Trophoblast cell (in vitro differentiated cells and primary cell): ENCODE data around the gene ZFY.
A peak's percentile ranks its signal among the peaks of the same experiment; 100 is the strongest.

Experiments
- DNase-seq, 2 donors: peaks; one replicate each; pipeline ENCODE4 v3.0.0-alpha.2; 2016
- H2AFZ ChIP-seq: 2 replicates; pipeline ENCODE4 v1.6.1; 2013; ENCODE audit warnings: low read length, moderate library complexity, mild to moderate bottlenecking; ENCODE audit not compliant: insufficient read depth, poor library complexity
- H2AK5ac ChIP-seq: 2 replicates; pipeline ENCODE4 v1.6.1; 2013; ENCODE audit warnings: mild to moderate bottlenecking, low read length
- H2BK120ac ChIP-seq: 2 replicates; pipeline ENCODE4 v1.6.1; 2013; ENCODE audit warnings: low read length, mild to moderate bottlenecking, moderate library complexity; ENCODE audit not compliant: insufficient read depth, poor library complexity
- H2BK12ac ChIP-seq: 2 replicates; pipeline ENCODE4 v1.6.1; 2013; ENCODE audit warnings: mild to moderate bottlenecking, low read length, moderate library complexity
- H2BK5ac ChIP-seq: 2 replicates; pipeline ENCODE4 v1.6.1; 2013; ENCODE audit warnings: low read length, low read depth, moderate library complexity, mild to moderate bottlenecking; ENCODE audit not compliant: poor library complexity
- H3K14ac ChIP-seq: 2 replicates; pipeline ENCODE4 v1.6.1; 2013; ENCODE audit warnings: mild to moderate bottlenecking, low read length
- H3K18ac ChIP-seq: 2 replicates; pipeline ENCODE4 v1.6.1; 2013; ENCODE audit warnings: mild to moderate bottlenecking, low read length
- H3K23ac ChIP-seq: 2 replicates; pipeline ENCODE4 v1.6.1; 2013; ENCODE audit warnings: low read length
- H3K27ac ChIP-seq: 2 replicates; pipeline ENCODE4 v1.5.1; 2013; ENCODE audit warnings: low read depth, mild to moderate bottlenecking, inconsistent platforms, low read length, moderate library complexity
- H3K27me3 ChIP-seq: 2 replicates; pipeline ENCODE4 v1.6.1; 2013; ENCODE audit warnings: inconsistent platforms, mild to moderate bottlenecking, low read length, moderate library complexity; ENCODE audit not compliant: insufficient read depth
- H3K36me3 ChIP-seq, 2 experiments: 1 replicate in 1 of 2; 2 replicates in 1 of 2; pipeline ENCODE4 v1.6.1; 2013; ENCODE audit warnings: low read length in 2 of 2, mild to moderate bottlenecking in 2 of 2, moderate library complexity in 1 of 2; ENCODE audit not compliant: insufficient read depth in 2 of 2, control insufficient read depth in 1 of 2
- H3K4ac ChIP-seq: 2 replicates; pipeline ENCODE4 v1.6.1; 2013; ENCODE audit warnings: low read depth, mild to moderate bottlenecking, low read length, moderate library complexity
- H3K4me1 ChIP-seq, 2 experiments: 1 replicate in 1 of 2; 2 replicates in 1 of 2; pipeline ENCODE4 v1.6.1; 2013; ENCODE audit warnings: low read length in 2 of 2, mild to moderate bottlenecking in 2 of 2, moderate library complexity in 1 of 2; ENCODE audit not compliant: insufficient read depth in 2 of 2, control insufficient read depth in 1 of 2
- H3K4me2 ChIP-seq: 2 replicates; pipeline ENCODE4 v1.6.1; 2013; ENCODE audit warnings: inconsistent platforms, mild to moderate bottlenecking, low read length, moderate library complexity
- H3K4me3 ChIP-seq: 2 replicates; pipeline ENCODE4 v1.5.1; 2013; ENCODE audit warnings: mild to moderate bottlenecking, low read depth, low read length, inconsistent platforms
- H3K79me1 ChIP-seq: one replicate; pipeline ENCODE4 v1.6.1; 2013; ENCODE audit warnings: low read length
- H3K79me2 ChIP-seq: 2 replicates; pipeline ENCODE4 v1.6.1; 2013; ENCODE audit warnings: low read length, mild to moderate bottlenecking; ENCODE audit not compliant: control insufficient read depth, insufficient read depth, poor library complexity
- H3K9ac ChIP-seq: 2 replicates; pipeline ENCODE4 v1.6.1; 2013; ENCODE audit warnings: mild to moderate bottlenecking, low read length
- H3K9me3 ChIP-seq: 2 replicates; pipeline ENCODE4 v1.6.1; 2013; ENCODE audit warnings: low read depth, mild to moderate bottlenecking, control low read depth, inconsistent platforms, low read length; ENCODE audit not compliant: insufficient read depth
- H4K12ac ChIP-seq: 2 replicates; pipeline ENCODE4 v1.6.1; 2013; ENCODE audit warnings: low read depth, mild to moderate bottlenecking, low read length, moderate library complexity
- H4K8ac ChIP-seq: 2 replicates; pipeline ENCODE4 v1.6.1; 2013; ENCODE audit warnings: low read depth, mild to moderate bottlenecking, low read length, moderate library complexity
- H4K91ac ChIP-seq: one replicate; pipeline ENCODE4 v1.6.1; 2013; ENCODE audit warnings: low read depth, mild to moderate bottlenecking, low read length, moderate library complexity
- WGBS: extraction: QIAGEN DNeasy Blood & Tissue Kit; methylation state at CpG from one replicate; pipeline ENCODE4 v1.1.7; 2013; ENCODE audit warnings: missing lambda C conversion rate; ENCODE audit not compliant: insufficient read length, insufficient coverage; ENCODE audit errors: extremely low coverage; 5-methylcytosine and 5-hydroxymethylcytosine counted together

ZFY gene

DNA sequence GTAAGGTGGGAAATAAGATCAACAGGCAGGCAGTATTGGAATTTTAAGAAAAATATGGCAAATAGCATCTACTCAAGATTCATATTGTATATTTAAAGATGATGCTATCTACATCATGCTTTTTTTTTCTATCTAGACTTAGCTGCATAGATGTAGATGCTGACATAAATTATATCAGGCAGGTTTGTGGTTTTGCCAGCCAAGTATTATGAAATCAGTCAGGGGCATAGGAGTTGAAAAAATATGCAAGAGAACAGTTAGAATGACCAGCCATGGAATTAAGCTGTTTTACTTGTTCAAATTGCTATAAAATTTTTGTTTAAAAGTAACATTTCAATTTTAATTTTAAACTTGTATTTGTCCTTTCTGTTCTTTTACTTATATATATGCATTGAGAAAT, 34.4 kb downstream of the ZFY start:
- Histone ChIP-seq H3K23ac (no peak overlapping the region), H3K18ac (no peak overlapping the region), H2AK5ac (no peak overlapping the region), H3K4me2 (no peak overlapping the region), H4K12ac (no peak overlapping the region), H2BK12ac (no peak overlapping the region), H2AFZ (no peak overlapping the region), H3K36me3 (no peaks in the 10 kb centered on the region), H2BK120ac (no peak overlapping the region), H3K27me3 (no peaks in the 10 kb centered on the region), H3K9me3 (no peaks in the 10 kb centered on the region), H4K91ac (no peak overlapping the region), H3K79me2 (no peaks in the 10 kb centered on the region), H3K79me1 (no peaks in the 10 kb centered on the region), H3K4me3 (no peak overlapping the region), H3K9ac (no peak overlapping the region), H2BK5ac (no peak overlapping the region), H3K4me1 (peaks cover 0 to 1% of the 10 kb centered on the region in 2 experiments), H3K27ac (no peak overlapping the region), H4K8ac (no peak overlapping the region), H3K4ac (no peak overlapping the region), H3K14ac (no peak overlapping the region)
- no peak for DNase-seq

DNA sequence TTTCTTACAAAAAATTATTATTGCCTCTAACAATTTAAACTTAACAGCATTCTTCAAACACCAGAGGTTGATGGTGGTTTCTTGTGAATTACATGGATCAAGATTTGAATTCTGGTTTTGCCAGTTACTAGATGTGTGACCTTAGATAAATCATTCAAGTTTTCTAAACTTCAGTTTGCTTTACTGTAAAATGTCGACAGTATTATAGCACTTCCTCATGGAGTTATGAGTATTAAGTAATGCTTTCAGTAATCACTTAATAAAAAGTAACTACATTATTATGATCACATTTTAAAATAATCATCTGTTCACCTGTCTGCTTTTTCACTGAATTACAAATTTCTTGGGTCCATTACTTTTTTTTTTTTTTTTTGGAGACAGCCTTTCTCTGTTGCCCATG, 37.5 kb downstream of the ZFY start:
- H3K4me2 ChIP-seq: no peak overlapping the region

DNA sequence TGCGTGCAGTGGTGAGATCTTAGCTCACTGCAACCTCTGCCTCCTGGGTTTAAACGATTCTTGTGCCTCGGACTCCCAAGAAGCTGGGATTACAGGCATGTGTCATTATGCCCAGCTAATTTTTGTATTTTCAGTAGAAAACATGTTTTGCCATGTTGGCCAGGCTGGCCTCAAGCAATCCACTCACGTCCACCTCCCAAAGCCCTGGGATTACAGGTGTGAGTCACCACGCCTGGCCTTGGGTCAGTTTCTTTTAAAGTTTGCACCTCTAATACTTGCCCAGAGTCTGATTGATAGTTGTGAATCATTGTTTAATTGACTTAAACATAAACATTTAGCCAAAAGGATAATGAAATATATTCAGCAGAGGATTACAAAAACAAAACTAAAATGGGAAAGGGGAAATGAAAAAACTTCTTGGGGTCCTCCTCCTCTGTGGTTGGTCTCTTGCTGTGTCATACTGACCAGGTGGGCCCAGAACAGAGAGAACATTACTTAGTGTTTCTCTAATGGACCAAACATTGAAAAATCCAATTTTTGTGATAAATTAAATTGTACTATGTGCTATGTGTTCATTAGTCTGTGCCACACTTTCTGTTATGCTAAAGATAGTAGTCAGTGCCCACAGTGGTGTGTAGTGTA, 38.0 kb downstream of the ZFY start:
- H3K27ac ChIP-seq: no peak overlapping the region
- H2AK5ac ChIP-seq: no peak overlapping the region
- H2BK5ac ChIP-seq: no peak overlapping the region
- H3K79me1 ChIP-seq: no peaks in the 10 kb centered on the region
- H2BK120ac ChIP-seq: no peak overlapping the region
- H3K9ac ChIP-seq: no peak overlapping the region
- no peak overlapping the region for H2BK12ac ChIP-seq
- H3K4me3 ChIP-seq: no peak overlapping the region
- H3K4me1 ChIP-seq: peaks cover 0 to 1% of the 10 kb centered on the region in 2 experiments
- H3K27me3 ChIP-seq: no peaks in the 10 kb centered on the region
- H3K36me3 ChIP-seq: peaks cover 8 to 9% of the 10 kb centered on the region in 2 experiments
- H4K91ac ChIP-seq: no peak overlapping the region
- H3K4ac ChIP-seq: no peak overlapping the region
- no peak overlapping the region for H4K12ac ChIP-seq
- H3K23ac ChIP-seq: no peak overlapping the region
- no peaks in the 10 kb centered on the region for H3K9me3 ChIP-seq
- no peak overlapping the region for H3K14ac ChIP-seq
- H2AFZ ChIP-seq: no peak overlapping the region
- no CpG with 5 or more reads among the region's 5 CpGs for WGBS
- no peak overlapping the region for H4K8ac ChIP-seq
- no peak overlapping the region for H3K4me2 ChIP-seq
- no peaks in the 10 kb centered on the region for H3K79me2 ChIP-seq
- H3K18ac ChIP-seq: peak overlapping the region; percentile 45
- DNase-seq: no peak

More for the DNA sequence above, 37.5 kb downstream of the ZFY start:
- H3K27ac ChIP-seq: no peak overlapping the region
- no peak overlapping the region for H2BK5ac ChIP-seq
- no peak overlapping the region for H4K91ac ChIP-seq
- no peak overlapping the region for H3K18ac ChIP-seq
- H3K79me1 ChIP-seq: no peaks in the 10 kb centered on the region
- no peak overlapping the region for H3K4me3 ChIP-seq
- no peak overlapping the region for H2AFZ ChIP-seq
- no peaks in the 10 kb centered on the region for H3K9me3 ChIP-seq
- no peak overlapping the region for H3K14ac ChIP-seq
- H2BK120ac ChIP-seq: no peak overlapping the region
- no peak overlapping the region for H4K12ac ChIP-seq
- H3K4me1 ChIP-seq: peaks cover 0 to 1% of the 10 kb centered on the region in 2 experiments
- H3K4ac ChIP-seq: no peak overlapping the region
- no peak overlapping the region for H3K9ac ChIP-seq
- H2AK5ac ChIP-seq: no peak overlapping the region
- WGBS: no CpG with 5 or more reads among the region's 1 CpG
- H4K8ac ChIP-seq: no peak overlapping the region
- no peaks in the 10 kb centered on the region for H3K79me2 ChIP-seq
- no peak for DNase-seq
- no peaks in the 10 kb centered on the region for H3K27me3 ChIP-seq
- no peak overlapping the region for H2BK12ac ChIP-seq
- H3K36me3 ChIP-seq: peaks cover 8 to 9% of the 10 kb centered on the region in 2 experiments
- H3K23ac ChIP-seq: no peak overlapping the region

DNA sequence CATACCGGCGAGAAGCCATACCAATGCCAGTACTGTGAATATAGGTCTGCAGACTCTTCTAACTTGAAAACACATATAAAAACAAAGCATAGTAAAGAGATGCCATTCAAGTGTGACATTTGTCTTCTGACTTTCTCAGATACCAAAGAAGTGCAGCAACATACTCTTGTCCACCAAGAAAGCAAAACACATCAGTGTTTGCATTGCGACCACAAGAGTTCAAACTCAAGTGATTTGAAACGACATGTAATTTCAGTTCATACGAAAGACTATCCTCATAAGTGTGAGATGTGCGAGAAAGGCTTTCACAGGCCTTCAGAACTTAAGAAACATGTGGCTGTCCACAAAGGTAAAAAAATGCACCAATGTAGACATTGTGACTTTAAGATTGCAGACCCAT, 44.1 kb downstream of the ZFY start:
- Histone ChIP-seq H3K9me3 (no peaks in the 10 kb centered on the region), H3K79me2 (no peaks in the 10 kb centered on the region), H3K27me3 (no peaks in the 10 kb centered on the region), H3K4me3 (no peak overlapping the region), H4K8ac (no peak overlapping the region), H3K36me3 (peaks cover 8 to 18% of the 10 kb centered on the region in 2 experiments), H3K4me1 (no peaks in the 10 kb centered on the region), H3K4me2 (no peak overlapping the region), H3K9ac (no peak overlapping the region), H3K79me1 (no peaks in the 10 kb centered on the region), H3K18ac (no peak overlapping the region), H3K23ac (no peak overlapping the region), H2BK12ac (no peak overlapping the region), H4K12ac (no peak overlapping the region), H2BK120ac (no peak overlapping the region), H3K27ac (no peak overlapping the region), H3K14ac (no peak overlapping the region), H2BK5ac (no peak overlapping the region), H3K4ac (no peak overlapping the region), H2AK5ac (no peak overlapping the region), H2AFZ (no peak overlapping the region), H4K91ac (no peak overlapping the region)
- DNase-seq: no peak
- no CpG with 5 or more reads among the region's 6 CpGs for WGBS
